ENCODE results near the gene NRP1.

The NRP1 gene

GRCh38 chr10:33196710-33197491 lies 137.6 kb downstream of the NRP1 start:
- Histone ChIP-seq H3K27me3 (ENCODE audit: control insufficient read depth in 1 of 2, insufficient read depth in 2 of 2, low read length in 2 of 2) (no peaks in the 10 kb centered on the region), H3K4me3 (ENCODE audit: low read length in 2 of 2) (peak overlapping the region in 1 of 2 donors; percentile 65), H3K9ac (ENCODE audit: low read length in 2 of 2) (peak overlapping the region in 1 of 2 donors; percentile 29), H3K9me3 (ENCODE audit: control insufficient read depth in 2 of 2, low read length in 2 of 2) (no peaks in the 10 kb centered on the region), H3K4me1 (ENCODE audit: control insufficient read depth, insufficient read depth, low read length) (peaks cover 15% of the 10 kb centered on the region), H3K27ac (ENCODE audit: low read length) (peak overlapping the region; percentile 31), H3K36me3 (ENCODE audit: control insufficient read depth in 2 of 2, insufficient read depth in 2 of 2, low read length in 2 of 2) (peaks cover 6 to 9% of the 10 kb centered on the region in 2 donors)

- no peaks in the 10 kb centered on the region for H3K9me3 ChIP-seq (ENCODE audit: control insufficient read depth in 2 of 2, low read length in 2 of 2)
- no peaks in the 10 kb centered on the region for H3K27me3 ChIP-seq (ENCODE audit: control insufficient read depth in 1 of 2, insufficient read depth in 2 of 2, low read length in 2 of 2)
- H3K36me3 ChIP-seq (ENCODE audit: control insufficient read depth in 2 of 2, insufficient read depth in 2 of 2, low read length in 2 of 2) = peaks cover 3 to 9% of the 10 kb centered on the region in 2 donors
- no peak overlapping the region for H3K9ac ChIP-seq (ENCODE audit: low read length in 2 of 2)
- no peak overlapping the region for H3K4me3 ChIP-seq (ENCODE audit: low read length in 2 of 2)
- no peak overlapping the region for H3K27ac ChIP-seq (ENCODE audit: low read length)
- peaks cover 15% of the 10 kb centered on the region for H3K4me1 ChIP-seq (ENCODE audit: control insufficient read depth, insufficient read depth, low read length)
These were observed 138.1 kb downstream of the NRP1 start for GRCh38 chr10:33196377-33196706.

GRCh38 chr10:33195608-33196376 lies 138.7 kb downstream of the NRP1 start:
- H3K9ac ChIP-seq (ENCODE audit: low read length in 2 of 2) = no peak overlapping the region
- H3K4me1 ChIP-seq (ENCODE audit: control insufficient read depth, insufficient read depth, low read length) = peaks cover 15% of the 10 kb centered on the region
- H3K36me3 ChIP-seq (ENCODE audit: control insufficient read depth in 2 of 2, insufficient read depth in 2 of 2, low read length in 2 of 2) = peaks cover 7 to 9% of the 10 kb centered on the region in 2 donors
- H3K27ac ChIP-seq (ENCODE audit: low read length) = no peak overlapping the region
- H3K4me3 ChIP-seq (ENCODE audit: low read length in 2 of 2) = no peak overlapping the region
- no peaks in the 10 kb centered on the region for H3K27me3 ChIP-seq (ENCODE audit: control insufficient read depth in 1 of 2, insufficient read depth in 2 of 2, low read length in 2 of 2)
- H3K9me3 ChIP-seq (ENCODE audit: control insufficient read depth in 2 of 2, low read length in 2 of 2) = no peaks in the 10 kb centered on the region

GRCh38 chr10:33193701-33194521 lies 140.6 kb downstream of the NRP1 start:
- H3K27ac ChIP-seq (ENCODE audit: low read length) = no peak overlapping the region
- H3K4me3 ChIP-seq (ENCODE audit: low read length in 2 of 2) = no peak overlapping the region
- H3K4me1 ChIP-seq (ENCODE audit: control insufficient read depth, insufficient read depth, low read length) = peaks cover 15% of the 10 kb centered on the region
- no peaks in the 10 kb centered on the region for H3K27me3 ChIP-seq (ENCODE audit: control insufficient read depth in 1 of 2, insufficient read depth in 2 of 2, low read length in 2 of 2)
- H3K9me3 ChIP-seq (ENCODE audit: control insufficient read depth in 2 of 2, low read length in 2 of 2) = no peaks in the 10 kb centered on the region
- H3K9ac ChIP-seq (ENCODE audit: low read length in 2 of 2) = no peak overlapping the region
- H3K36me3 ChIP-seq (ENCODE audit: control insufficient read depth in 2 of 2, insufficient read depth in 2 of 2, low read length in 2 of 2) = peaks cover 7 to 8% of the 10 kb centered on the region in 2 donors

GRCh38 chr10:33193057-33193700 lies 141.3 kb downstream of the NRP1 start:
- no peaks in the 10 kb centered on the region for H3K27me3 ChIP-seq (ENCODE audit: control insufficient read depth in 1 of 2, insufficient read depth in 2 of 2, low read length in 2 of 2)
- no peak overlapping the region for H3K9ac ChIP-seq (ENCODE audit: low read length in 2 of 2)
- H3K36me3 ChIP-seq (ENCODE audit: control insufficient read depth in 2 of 2, insufficient read depth in 2 of 2, low read length in 2 of 2) = peaks cover 7 to 8% of the 10 kb centered on the region in 2 donors
- H3K9me3 ChIP-seq (ENCODE audit: control insufficient read depth in 2 of 2, low read length in 2 of 2) = no peaks in the 10 kb centered on the region
- no peak overlapping the region for H3K27ac ChIP-seq (ENCODE audit: low read length)
- H3K4me1 ChIP-seq (ENCODE audit: control insufficient read depth, insufficient read depth, low read length) = peaks cover 15% of the 10 kb centered on the region
- no peak overlapping the region for H3K4me3 ChIP-seq (ENCODE audit: low read length in 2 of 2)

GRCh38 chr10:33192190-33192589 lies 142.3 kb downstream of the NRP1 start:
- Histone ChIP-seq H3K27ac (ENCODE audit: low read length) (no peak overlapping the region), H3K4me3 (ENCODE audit: low read length in 2 of 2) (no peak overlapping the region), H3K4me1 (ENCODE audit: control insufficient read depth, insufficient read depth, low read length) (peaks cover 12% of the 10 kb centered on the region), H3K9ac (ENCODE audit: low read length in 2 of 2) (no peak overlapping the region), H3K9me3 (ENCODE audit: control insufficient read depth in 2 of 2, low read length in 2 of 2) (no peaks in the 10 kb centered on the region), H3K27me3 (ENCODE audit: control insufficient read depth in 1 of 2, insufficient read depth in 2 of 2, low read length in 2 of 2) (no peaks in the 10 kb centered on the region), H3K36me3 (ENCODE audit: control insufficient read depth in 2 of 2, insufficient read depth in 2 of 2, low read length in 2 of 2) (peaks cover 4 to 13% of the 10 kb centered on the region in 2 donors)

GRCh38 chr10:33190406-33190805 lies 144.1 kb downstream of the NRP1 start:
- Histone ChIP-seq H3K9ac (ENCODE audit: low read length in 2 of 2) (no peak overlapping the region), H3K9me3 (ENCODE audit: control insufficient read depth in 2 of 2, low read length in 2 of 2) (no peaks in the 10 kb centered on the region), H3K36me3 (ENCODE audit: control insufficient read depth in 2 of 2, insufficient read depth in 2 of 2, low read length in 2 of 2) (peaks cover 4 to 12% of the 10 kb centered on the region in 2 donors), H3K27me3 (ENCODE audit: control insufficient read depth in 1 of 2, insufficient read depth in 2 of 2, low read length in 2 of 2) (no peaks in the 10 kb centered on the region), H3K27ac (ENCODE audit: low read length) (no peak overlapping the region), H3K4me3 (ENCODE audit: low read length in 2 of 2) (no peak overlapping the region), H3K4me1 (ENCODE audit: control insufficient read depth, insufficient read depth, low read length) (peaks cover 8% of the 10 kb centered on the region)

GRCh38 chr10:33189808-33190207 lies 144.7 kb downstream of the NRP1 start:
- H3K36me3 ChIP-seq (ENCODE audit: control insufficient read depth in 2 of 2, insufficient read depth in 2 of 2, low read length in 2 of 2) = peaks cover 8 to 12% of the 10 kb centered on the region in 2 donors
- no peak overlapping the region for H3K27ac ChIP-seq (ENCODE audit: low read length)
- H3K4me3 ChIP-seq (ENCODE audit: low read length in 2 of 2) = no peak overlapping the region
- no peaks in the 10 kb centered on the region for H3K9me3 ChIP-seq (ENCODE audit: control insufficient read depth in 2 of 2, low read length in 2 of 2)
- H3K9ac ChIP-seq (ENCODE audit: low read length in 2 of 2) = no peak overlapping the region
- H3K4me1 ChIP-seq (ENCODE audit: control insufficient read depth, insufficient read depth, low read length) = peaks cover 8% of the 10 kb centered on the region
- no peaks in the 10 kb centered on the region for H3K27me3 ChIP-seq (ENCODE audit: control insufficient read depth in 1 of 2, insufficient read depth in 2 of 2, low read length in 2 of 2)

GRCh38 chr10:33189363-33189762 lies 145.1 kb downstream of the NRP1 start:
- Histone ChIP-seq H3K4me3 (ENCODE audit: low read length in 2 of 2) (no peak overlapping the region), H3K9me3 (ENCODE audit: control insufficient read depth in 2 of 2, low read length in 2 of 2) (no peaks in the 10 kb centered on the region), H3K36me3 (ENCODE audit: control insufficient read depth in 2 of 2, insufficient read depth in 2 of 2, low read length in 2 of 2) (peaks cover 8 to 12% of the 10 kb centered on the region in 2 donors), H3K4me1 (ENCODE audit: control insufficient read depth, insufficient read depth, low read length) (peaks cover 8% of the 10 kb centered on the region), H3K27me3 (ENCODE audit: control insufficient read depth in 1 of 2, insufficient read depth in 2 of 2, low read length in 2 of 2) (no peaks in the 10 kb centered on the region), H3K9ac (ENCODE audit: low read length in 2 of 2) (no peak overlapping the region), H3K27ac (ENCODE audit: low read length) (no peak overlapping the region)

- Histone ChIP-seq H3K27ac (ENCODE audit: low read length) (no peak overlapping the region), H3K4me1 (ENCODE audit: control insufficient read depth, insufficient read depth, low read length) (no peaks in the 10 kb centered on the region), H3K9me3 (ENCODE audit: control insufficient read depth in 2 of 2, low read length in 2 of 2) (no peaks in the 10 kb centered on the region), H3K9ac (ENCODE audit: low read length in 2 of 2) (no peak overlapping the region), H3K27me3 (ENCODE audit: control insufficient read depth in 1 of 2, insufficient read depth in 2 of 2, low read length in 2 of 2) (no peaks in the 10 kb centered on the region), H3K4me3 (ENCODE audit: low read length in 2 of 2) (no peak overlapping the region), H3K36me3 (ENCODE audit: control insufficient read depth in 2 of 2, insufficient read depth in 2 of 2, low read length in 2 of 2) (peaks cover 11 to 18% of the 10 kb centered on the region in 2 donors)
These were observed 147.0 kb downstream of the NRP1 start for GRCh38 chr10:33187427-33187999.
